ENCODE data around the gene DVL3. TPM values are rescaled to one million over a fixed set of nuclear protein-coding genes. Genes with fewer than 3 reads are reported as not detected.

DVL3 gene
- total RNA-seq, 2 experiments from 2014 or later, result 30.0 to 31.7 TPM

DNA sequence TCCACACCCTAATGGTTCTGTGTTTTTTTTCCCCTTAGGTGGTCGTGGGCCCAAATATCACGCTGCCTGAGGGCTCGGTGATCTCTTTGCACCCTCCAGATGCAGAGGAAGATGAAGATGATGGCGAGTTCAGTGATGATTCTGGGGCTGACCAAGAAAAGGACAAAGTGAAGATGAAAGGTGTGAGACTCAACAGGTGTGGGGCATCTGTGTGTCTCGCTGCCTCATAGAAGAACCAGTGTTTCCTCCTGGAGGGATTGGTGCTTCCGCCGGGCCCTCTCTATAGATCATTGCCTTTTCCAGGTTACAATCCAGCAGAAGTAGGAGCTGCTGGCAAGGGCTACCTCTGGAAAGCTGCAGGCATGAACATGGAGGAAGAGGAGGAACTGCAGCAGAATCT, 13.0 kb upstream of the DVL3 start:
- H3K4me1 Mint-ChIP-seq (ENCODE audit: low read depth), result peaks cover 10% of the 10 kb centered on the region
- POLR2A ChIA-PET, result no interaction called here
- Histone ChIP-seq H3K27ac (ENCODE audit: low read depth in 1 of 2, low read length in 2 of 2) (no peak overlapping the region), H3K4me3 (ENCODE audit: low read length) (no peak overlapping the region), H3K27me3 (ENCODE audit: control insufficient read depth in 1 of 2, insufficient read depth in 2 of 2, low read length in 2 of 2) (no peaks in the 10 kb centered on the region), H3K36me3 (ENCODE audit: insufficient read depth, low read length) (peaks cover 82% of the 10 kb centered on the region), H3K9me3 (ENCODE audit: control insufficient read depth in 1 of 2, insufficient read depth in 1 of 2, low read length in 2 of 2) (no peaks in the 10 kb centered on the region), H3K4me1 (ENCODE audit: insufficient read depth, low read length) (peaks cover 3% of the 10 kb centered on the region)
- CTCF ChIA-PET, result no interaction called here
- peaks cover 81% of the 10 kb centered on the region for H3K36me3 Mint-ChIP-seq (ENCODE audit: low read depth)
- H3K4me3 Mint-ChIP-seq, result no peak overlapping the region
- H3K27me3 Mint-ChIP-seq, result no peaks in the 10 kb centered on the region
- H3K9me3 Mint-ChIP-seq, result no peaks in the 10 kb centered on the region
- TF ChIP-seq, protein P1, sequence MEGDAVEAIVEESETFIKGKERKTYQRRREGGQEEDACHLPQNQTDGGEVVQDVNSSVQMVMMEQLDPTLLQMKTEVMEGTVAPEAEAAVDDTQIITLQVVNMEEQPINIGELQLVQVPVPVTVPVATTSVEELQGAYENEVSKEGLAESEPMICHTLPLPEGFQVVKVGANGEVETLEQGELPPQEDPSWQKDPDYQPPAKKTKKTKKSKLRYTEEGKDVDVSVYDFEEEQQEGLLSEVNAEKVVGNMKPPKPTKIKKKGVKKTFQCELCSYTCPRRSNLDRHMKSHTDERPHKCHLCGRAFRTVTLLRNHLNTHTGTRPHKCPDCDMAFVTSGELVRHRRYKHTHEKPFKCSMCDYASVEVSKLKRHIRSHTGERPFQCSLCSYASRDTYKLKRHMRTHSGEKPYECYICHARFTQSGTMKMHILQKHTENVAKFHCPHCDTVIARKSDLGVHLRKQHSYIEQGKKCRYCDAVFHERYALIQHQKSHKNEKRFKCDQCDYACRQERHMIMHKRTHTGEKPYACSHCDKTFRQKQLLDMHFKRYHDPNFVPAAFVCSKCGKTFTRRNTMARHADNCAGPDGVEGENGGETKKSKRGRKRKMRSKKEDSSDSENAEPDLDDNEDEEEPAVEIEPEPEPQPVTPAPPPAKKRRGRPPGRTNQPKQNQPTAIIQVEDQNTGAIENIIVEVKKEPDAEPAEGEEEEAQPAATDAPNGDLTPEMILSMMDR (IDR thresholded peaks at IDR 0.05), result no peak
- intact Hi-C loops (cut with DNase I, micrococcal nuclease), result loop anchor here in 1 of 2 experiments (10.0 kb wide), 2 partner anchors 373 to 403 kb away; no protein-coding TSS in a partner anchor
- no peak for DNase-seq
- no peak for ATAC-seq (ENCODE audit: poor library complexity)
- no peak overlapping the region for H3K27ac Mint-ChIP-seq

DNA sequence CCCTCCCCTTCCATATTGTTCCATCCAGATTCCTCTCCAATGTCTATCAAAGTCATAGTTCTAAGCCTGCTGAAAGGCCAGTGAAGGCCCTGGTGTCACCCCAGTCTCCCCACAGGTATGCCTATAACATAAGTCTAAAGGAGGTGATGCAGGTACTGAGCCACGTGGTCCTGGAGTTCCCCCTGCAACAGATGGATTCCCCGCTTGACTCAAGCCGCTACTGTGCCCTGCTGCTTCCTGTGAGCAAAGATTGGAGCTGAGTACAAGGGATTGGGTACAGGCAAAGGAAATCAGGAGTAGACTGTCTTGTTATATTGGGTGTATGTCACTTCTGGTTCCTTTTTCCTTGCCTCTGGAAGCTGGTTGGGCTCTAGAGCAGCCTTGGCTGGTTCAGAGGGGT, 11.8 kb upstream of the DVL3 start:
- H3K4me3 Mint-ChIP-seq, result no peak overlapping the region
- H3K27ac Mint-ChIP-seq, result no peak overlapping the region
- DNase-seq (no peak), ATAC-seq (ENCODE audit: poor library complexity) (no peak)
- TF ChIP-seq, protein P1 (IDR thresholded peaks at IDR 0.05), result no peak
- no peaks in the 10 kb centered on the region for H3K9me3 ChIP-seq (ENCODE audit: control insufficient read depth in 1 of 2, insufficient read depth in 1 of 2, low read length in 2 of 2)
- H3K36me3 Mint-ChIP-seq (ENCODE audit: low read depth), result peaks cover 71% of the 10 kb centered on the region
- ChIA-PET CTCF (no interaction called here), POLR2A (no interaction called here)
- H3K27ac ChIP-seq (ENCODE audit: low read depth in 1 of 2, low read length in 2 of 2), result no peak overlapping the region
- intact Hi-C loops (cut with DNase I, micrococcal nuclease), result loop anchor here in 1 of 2 experiments (10.0 kb wide), 2 partner anchors 371 to 401 kb away; no protein-coding TSS in a partner anchor
- H3K27me3 ChIP-seq (ENCODE audit: control insufficient read depth in 1 of 2, insufficient read depth in 2 of 2, low read length in 2 of 2), result no peaks in the 10 kb centered on the region
- no peaks in the 10 kb centered on the region for H3K9me3 Mint-ChIP-seq
- peaks cover 73% of the 10 kb centered on the region for H3K36me3 ChIP-seq (ENCODE audit: insufficient read depth, low read length)
- H3K27me3 Mint-ChIP-seq, result no peaks in the 10 kb centered on the region
- no peaks in the 10 kb centered on the region for H3K4me1 Mint-ChIP-seq (ENCODE audit: low read depth)
- no peak overlapping the region for H3K4me3 ChIP-seq (ENCODE audit: low read length)
- no peaks in the 10 kb centered on the region for H3K4me1 ChIP-seq (ENCODE audit: insufficient read depth, low read length)

DNA sequence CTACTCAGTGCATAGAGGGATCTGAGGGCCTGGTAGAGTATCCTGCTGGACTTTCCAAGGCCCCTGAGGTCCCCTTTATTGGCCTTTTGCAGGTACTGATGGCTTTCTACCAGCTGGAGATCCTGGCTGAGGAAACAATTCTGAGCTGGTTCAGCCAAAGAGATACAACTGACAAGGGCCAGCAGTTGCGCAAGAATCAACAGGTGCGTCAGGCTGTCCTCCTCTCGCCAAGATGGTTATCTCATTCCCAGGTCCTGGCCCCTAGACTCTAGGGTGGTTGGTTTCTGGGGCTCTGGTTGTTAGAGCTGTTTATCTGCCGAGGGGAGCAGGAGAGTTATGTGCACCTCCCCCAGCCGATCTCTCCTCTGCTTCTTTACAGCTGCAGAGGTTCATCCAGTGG, 10.7 kb upstream of the DVL3 start:
- Mint-ChIP-seq H3K27ac (no peak overlapping the region), H3K27me3 (no peaks in the 10 kb centered on the region), H3K4me3 (no peak overlapping the region), H3K4me1 (ENCODE audit: low read depth) (no peaks in the 10 kb centered on the region), H3K36me3 (ENCODE audit: low read depth) (peaks cover 71% of the 10 kb centered on the region), H3K9me3 (no peaks in the 10 kb centered on the region)
- no peaks in the 10 kb centered on the region for H3K4me1 ChIP-seq (ENCODE audit: insufficient read depth, low read length)
- ATAC-seq (ENCODE audit: poor library complexity) (no peak), DNase-seq (no peak)
- H3K27ac ChIP-seq (ENCODE audit: low read depth in 1 of 2, low read length in 2 of 2), result no peak overlapping the region
- H3K4me3 ChIP-seq (ENCODE audit: low read length), result no peak overlapping the region
- intact Hi-C loops (cut with DNase I, micrococcal nuclease), result loop anchor here in 1 of 2 experiments (10.0 kb wide), 2 partner anchors 370 to 400 kb away; no protein-coding TSS in a partner anchor
- TF ChIP-seq, protein P1 (IDR thresholded peaks at IDR 0.05), result no peak
- no peaks in the 10 kb centered on the region for H3K27me3 ChIP-seq (ENCODE audit: control insufficient read depth in 1 of 2, insufficient read depth in 2 of 2, low read length in 2 of 2)
- peaks cover 69% of the 10 kb centered on the region for H3K36me3 ChIP-seq (ENCODE audit: insufficient read depth, low read length)
- ChIA-PET CTCF (interaction anchor here (0.8 kb wide), 1 partner anchor 83 kb away, joined by 3 read pairs; no protein-coding TSS in a partner anchor), POLR2A (interaction anchor here (0.8 kb wide), 1 partner anchor 10 kb away, joined by 5 read pairs; the partner anchor contains the start of gene EIF2B5)
- H3K9me3 ChIP-seq (ENCODE audit: control insufficient read depth in 1 of 2, insufficient read depth in 1 of 2, low read length in 2 of 2), result no peaks in the 10 kb centered on the region

Measured in CD4-positive, alpha-beta T cell (primary cell).